HG03442 (cell line): ENCODE data around the gene SUSD4.

Experiments
- ATAC-seq: cut with Tn5 transposase; IDR thresholded peaks from one replicate; pipeline ENCODE4 v1.9.1; 2021; ENCODE audit warnings: mild to moderate bottlenecking, moderate library complexity; ENCODE audit not compliant: unreplicated experiment

Gene SUSD4

GRCh38 chr1:223233410-223234169 lies 130.4 kb downstream of the SUSD4 start:
- no peak for ATAC-seq

DNA sequence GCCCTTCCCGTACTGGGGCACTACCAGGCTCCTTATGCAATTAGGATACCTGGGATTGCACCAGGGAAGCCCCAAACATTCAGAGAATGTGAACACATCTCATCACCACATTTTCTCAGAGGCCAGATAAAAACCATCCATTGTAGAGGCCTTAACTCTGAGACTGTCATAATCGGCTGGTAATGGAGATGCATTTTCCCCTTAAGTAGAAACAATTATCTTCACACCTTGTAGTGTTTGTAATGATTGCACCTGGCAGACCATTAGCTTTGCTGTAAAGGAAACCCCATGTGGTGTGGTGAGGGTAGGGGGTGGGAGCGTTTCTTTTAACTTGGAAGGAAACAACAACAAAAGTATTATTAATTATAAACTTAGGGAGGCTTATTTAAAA lies 131.0 kb downstream of the SUSD4 start:
- no peak for ATAC-seq

DNA sequence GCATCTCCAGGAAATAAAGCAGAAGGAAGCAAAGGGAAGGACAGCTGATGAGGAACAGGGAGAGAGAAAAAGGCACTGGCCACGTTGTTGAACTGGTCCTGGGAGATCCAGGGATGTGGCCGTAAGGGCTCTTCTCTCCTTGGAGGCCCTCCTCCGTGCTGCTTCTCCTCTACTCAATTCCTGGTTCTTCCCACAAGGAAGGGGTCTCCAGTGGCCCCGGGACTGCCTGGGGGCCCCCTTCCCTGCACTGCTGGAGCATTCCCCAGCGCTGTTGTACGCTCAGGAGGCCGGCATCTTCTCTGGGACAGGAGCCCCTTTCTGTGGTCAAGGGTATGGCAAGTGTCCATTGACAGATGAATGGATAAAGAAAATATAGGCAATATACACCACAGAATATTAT lies 132.4 kb downstream of the SUSD4 start:
- ATAC-seq, result no peak

DNA sequence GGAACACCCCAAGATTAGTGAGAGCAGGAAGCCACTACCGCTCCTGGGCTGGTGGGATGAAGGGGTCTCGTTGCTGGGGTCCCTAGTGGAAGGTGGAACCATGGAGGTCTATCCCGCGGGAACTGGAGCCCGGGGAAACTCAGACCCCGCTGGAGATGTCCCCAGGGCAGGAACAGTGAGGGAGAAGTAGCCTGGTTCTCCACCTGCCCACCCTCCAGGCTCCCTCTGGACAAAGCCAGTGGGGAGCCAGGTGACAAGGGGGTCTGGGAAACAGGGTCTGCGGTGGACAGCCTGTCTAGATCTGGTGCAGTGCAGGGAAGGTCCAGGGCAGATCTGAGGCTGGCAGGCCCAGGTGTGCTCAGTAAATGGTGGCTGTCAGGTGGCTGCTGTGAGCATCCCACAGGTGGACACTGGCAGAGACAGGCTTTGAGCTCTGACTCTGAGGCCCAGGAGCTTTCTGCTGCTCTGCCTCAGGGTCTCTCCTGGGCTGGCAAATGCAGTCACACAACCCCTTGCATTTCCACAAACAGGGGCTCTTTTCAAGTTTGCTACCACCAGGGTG lies 132.9 kb downstream of the SUSD4 start:
- no peak for ATAC-seq

GRCh38 chr1:223230161-223230881 lies 133.7 kb downstream of the SUSD4 start:
- ATAC-seq, result no peak

- ATAC-seq, result no peak
Measured at GRCh38 chr1:223229756-223230155, 134.2 kb downstream of the SUSD4 start.

DNA sequence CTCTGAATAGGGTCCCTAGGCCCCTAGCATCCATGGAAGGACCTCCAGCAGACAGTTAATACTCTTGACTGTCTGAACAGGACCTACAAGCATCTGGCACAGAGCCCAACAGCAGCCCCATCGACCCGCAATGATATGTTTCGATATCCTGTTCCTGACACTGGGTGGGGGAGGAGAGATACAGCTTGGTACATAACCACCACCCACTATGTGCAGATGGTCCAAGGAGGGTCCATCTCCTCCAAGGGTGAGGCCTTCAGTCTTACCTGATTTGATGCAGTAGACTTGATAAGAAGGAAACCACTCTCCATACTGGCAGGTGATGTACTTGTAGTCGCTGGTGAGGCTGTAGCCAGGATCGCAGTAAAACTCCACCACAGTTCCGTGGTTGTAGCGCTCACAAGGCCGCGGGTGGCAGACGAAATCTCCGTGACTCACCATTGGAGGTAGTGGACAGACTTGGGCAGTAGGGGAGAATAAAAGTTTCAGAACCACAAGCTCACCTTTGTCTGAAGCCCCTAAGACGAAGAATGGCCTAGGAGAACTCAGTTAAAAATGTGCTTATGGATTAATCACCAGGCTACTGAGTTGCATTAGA lies 134.9 kb downstream of the SUSD4 start:
- ATAC-seq, result no peak

- no peak for ATAC-seq
Measured at GRCh38 chr1:223228201-223228600, 135.8 kb downstream of the SUSD4 start.

GRCh38 chr1:223227486-223228196 lies 136.3 kb downstream of the SUSD4 start:
- ATAC-seq, result no peak

DNA sequence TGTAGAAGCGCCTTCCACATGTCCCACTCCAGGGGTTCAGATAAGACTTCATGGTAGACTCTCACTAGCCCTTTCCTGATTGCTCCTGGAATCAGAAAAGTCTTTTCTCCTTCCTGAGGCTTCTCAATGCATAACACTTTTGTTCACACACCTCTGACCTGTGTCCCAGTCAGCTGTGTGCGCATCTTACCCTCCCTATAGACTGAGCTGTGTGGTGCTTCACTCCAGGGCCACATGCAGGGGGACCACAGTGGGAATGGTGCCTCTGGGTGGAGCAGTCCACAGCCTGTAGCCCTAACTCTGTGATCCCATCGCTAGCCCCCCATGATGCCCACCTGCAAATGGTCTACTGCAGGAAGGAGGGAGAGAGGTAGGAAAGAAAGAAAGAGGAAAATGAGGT lies 136.9 kb downstream of the SUSD4 start:
- no peak for ATAC-seq

GRCh38 chr1:223226271-223226670 lies 137.7 kb downstream of the SUSD4 start:
- no peak for ATAC-seq

- ATAC-seq, result no peak
Measured at GRCh38 chr1:223225481-223225880, 138.5 kb downstream of the SUSD4 start.

- no peak for ATAC-seq
Measured at GRCh38 chr1:223225061-223225460, 138.9 kb downstream of the SUSD4 start.

DNA sequence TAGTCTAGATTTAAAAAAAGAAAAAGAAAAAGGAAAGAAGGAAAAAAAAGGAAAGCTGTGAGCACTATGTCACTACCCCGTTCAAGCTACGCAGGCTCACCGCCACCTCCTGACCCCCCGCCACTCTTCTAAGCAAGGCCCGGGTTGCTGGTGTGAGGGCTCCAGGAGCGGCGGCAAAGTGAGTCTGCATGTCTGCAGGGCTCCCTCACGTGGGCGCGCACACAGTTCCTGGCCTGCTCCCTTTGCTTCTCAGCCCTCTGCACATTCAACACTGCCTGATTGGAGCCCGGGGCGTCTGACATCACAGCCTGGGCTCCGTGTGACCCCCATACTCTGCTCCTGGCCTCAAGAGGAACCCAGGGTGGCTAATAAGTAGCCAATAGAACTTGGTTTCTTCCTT lies 139.5 kb downstream of the SUSD4 start:
- no peak for ATAC-seq

GRCh38 chr1:223223091-223223995 lies 140.6 kb downstream of the SUSD4 start:
- ATAC-seq, result no peak

DNA sequence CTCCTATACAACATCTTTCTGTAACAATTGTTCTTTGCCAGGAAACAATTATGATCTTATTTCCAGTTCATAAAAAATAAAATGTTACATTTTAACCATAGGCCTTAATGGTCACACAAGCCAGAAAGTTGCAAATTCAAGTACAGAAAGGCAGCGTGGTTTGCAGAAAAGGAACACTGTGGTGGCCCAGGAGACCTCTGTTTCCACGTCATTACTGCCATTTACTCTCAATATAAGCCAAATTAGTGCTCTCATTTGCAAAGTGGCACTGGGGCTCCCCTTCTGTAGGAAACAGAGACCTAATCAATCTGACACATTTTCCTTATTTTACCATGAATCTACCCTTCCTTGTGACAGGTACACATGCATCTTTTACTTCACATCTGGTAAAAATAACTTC lies 141.6 kb downstream of the SUSD4 start:
- no peak for ATAC-seq

DNA sequence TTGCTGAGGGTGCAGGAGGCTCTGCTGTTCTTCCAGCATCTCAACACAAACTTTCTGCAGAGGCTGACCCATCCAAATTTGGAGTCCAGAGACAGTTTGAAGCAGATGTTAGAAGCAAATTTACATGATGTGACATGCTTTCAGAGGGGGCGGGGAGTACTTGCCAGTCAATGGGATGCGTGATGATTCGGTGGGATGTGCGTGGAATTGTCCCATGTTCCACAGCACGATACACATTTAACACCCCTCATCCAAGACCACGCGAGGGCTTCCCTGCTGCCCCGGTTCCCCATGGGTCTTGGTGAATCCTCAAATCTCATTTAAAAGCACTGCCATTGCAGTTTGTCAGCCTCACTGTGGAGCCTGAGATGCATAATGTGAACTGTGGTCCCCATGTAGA lies 142.3 kb downstream of the SUSD4 start:
- no peak for ATAC-seq

- no peak for ATAC-seq
Measured at GRCh38 chr1:223219846-223220610, 143.9 kb downstream of the SUSD4 start.

- no peak for ATAC-seq
Measured at GRCh38 chr1:223219318-223219635, 144.7 kb downstream of the SUSD4 start.

DNA sequence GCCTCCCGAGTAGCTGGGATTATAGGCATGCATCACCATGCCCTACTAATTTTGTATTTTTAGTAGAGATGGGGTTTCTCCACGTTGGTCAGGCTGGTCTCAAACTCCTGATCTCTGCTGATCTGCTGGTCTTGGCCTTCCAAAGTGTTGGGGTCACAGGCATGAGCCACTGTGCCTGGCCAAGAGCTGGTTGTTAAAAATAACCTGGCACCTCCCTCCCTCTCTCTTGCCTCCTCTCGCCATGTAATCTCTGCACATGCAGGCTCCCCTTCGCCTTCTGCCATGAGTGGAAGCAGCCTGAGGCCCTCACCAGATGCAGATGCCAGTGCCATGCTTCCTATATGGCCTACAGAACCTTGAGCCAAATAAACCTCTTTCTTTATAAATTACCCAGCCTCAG lies 146.2 kb downstream of the SUSD4 start:
- no peak for ATAC-seq
